ENCODE measurements around the gene MESP1.

The MESP1 gene

DNA sequence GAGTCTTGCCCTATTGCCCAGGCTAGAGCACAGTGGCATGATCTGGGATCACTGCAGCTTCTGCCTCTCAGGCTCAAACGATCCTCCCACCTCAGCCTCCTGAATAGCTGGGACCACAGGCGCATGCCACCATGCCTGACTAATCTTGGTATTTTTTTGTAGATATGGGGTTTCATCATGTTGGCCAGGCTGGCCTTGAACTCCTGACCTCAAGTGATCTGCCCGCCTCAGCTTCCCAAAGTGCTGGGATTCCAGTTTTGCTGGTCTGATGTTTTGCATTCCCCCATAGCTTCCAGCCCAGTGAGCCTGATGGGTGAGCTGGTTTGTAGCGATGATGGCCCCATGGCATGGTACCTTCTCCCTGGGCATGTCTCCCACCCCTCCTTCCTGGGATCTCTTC is 4.7 kb upstream of the MESP1 start:
- Mint-ChIP-seq H3K9me3 (ENCODE audit: low read depth) (no peaks in the 10 kb centered on the region), H3K27me3 (peaks cover 10% of the 10 kb centered on the region), H3K27ac (no peak overlapping the region), H3K4me1 (ENCODE audit: low read depth) (no peaks in the 10 kb centered on the region), H3K36me3 (no peaks in the 10 kb centered on the region), H3K4me3 (no peak overlapping the region)

DNA sequence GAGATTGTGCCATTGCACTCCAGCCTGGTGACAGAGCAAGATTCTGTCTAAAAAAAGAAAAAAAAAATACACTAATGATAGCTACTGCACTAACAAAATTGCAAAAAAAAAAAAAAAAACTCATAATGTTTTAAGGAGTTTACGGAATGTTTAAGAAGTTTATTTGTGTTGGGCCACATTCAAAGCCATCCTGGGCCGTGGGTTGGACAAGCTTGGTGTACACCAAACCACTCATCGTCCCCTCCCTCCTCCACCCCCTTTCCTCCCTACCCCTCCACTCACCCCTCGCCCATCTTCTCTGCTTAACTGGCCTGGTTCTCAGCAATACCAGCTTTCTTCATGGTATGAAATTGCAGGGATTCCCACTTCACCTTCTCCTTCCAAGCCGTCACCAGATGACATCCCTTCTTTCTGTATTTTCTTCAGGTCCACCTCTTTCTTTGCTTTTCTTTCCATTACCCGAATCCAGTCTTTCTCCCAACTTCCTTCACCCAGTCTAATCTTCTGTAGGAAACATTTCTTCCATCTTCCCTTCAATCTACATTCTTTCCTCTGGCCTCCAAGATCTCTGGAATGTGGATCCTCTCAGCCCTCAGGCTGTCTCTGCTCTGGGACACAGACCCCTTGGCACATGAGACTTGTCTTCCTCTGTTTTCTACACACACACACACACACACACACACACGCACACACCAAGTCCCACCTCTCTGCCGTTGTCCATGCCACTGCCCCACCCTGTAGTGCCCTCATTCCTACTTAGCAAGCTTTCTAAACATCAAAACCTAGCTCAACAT is 3.5 kb upstream of the MESP1 start:
- Mint-ChIP-seq H3K4me3 (no peak overlapping the region), H3K9me3 (ENCODE audit: low read depth) (no peaks in the 10 kb centered on the region), H3K27me3 (peaks cover 10% of the 10 kb centered on the region), H3K27ac (no peak overlapping the region), H3K4me1 (ENCODE audit: low read depth) (no peaks in the 10 kb centered on the region), H3K36me3 (no peaks in the 10 kb centered on the region)

DNA sequence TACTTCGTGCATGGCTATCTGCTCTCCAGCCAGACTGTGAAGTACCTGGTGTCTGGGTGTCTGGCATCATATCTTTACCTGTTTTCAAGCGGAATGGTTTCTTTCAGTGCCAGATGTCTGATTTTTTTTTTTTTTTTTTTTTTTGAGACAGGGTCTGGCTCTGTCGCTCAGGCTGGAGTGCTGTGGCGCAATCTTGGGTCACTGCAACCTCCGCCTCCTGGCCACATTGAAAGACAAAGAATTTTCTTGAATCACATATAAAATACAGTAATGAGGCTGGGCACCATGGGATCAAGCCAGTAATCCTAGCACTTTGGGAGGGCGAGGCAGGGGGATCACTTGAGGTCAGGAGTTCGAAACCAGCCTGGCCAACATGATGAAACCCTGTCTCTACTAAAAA is 2.8 kb upstream of the MESP1 start:
- Mint-ChIP-seq H3K36me3 (no peaks in the 10 kb centered on the region), H3K4me3 (no peak overlapping the region), H3K9me3 (ENCODE audit: low read depth) (no peaks in the 10 kb centered on the region)

DNA sequence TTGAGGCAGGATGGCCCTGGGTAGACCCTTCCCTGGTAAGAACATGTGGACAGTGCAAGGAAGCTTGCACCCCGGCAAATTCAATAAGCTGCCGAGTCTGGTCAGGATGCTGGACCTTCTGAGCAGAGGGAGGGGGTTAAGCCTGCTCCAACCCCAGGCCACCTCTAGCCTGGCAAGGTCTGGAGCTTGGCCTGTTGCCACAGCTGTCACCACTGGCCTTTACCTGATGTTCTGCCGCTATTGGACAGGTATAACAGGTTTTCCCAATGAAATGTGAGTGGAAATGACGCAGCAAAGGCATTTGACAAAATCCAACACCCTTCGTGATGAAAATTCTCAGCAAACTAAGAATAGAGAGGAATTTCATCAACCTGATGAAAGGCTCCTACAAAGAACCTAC is 699 bp upstream of the MESP1 start:
- Mint-ChIP-seq H3K4me1 (ENCODE audit: low read depth) (peaks cover 1% of the 10 kb centered on the region), H3K9me3 (ENCODE audit: low read depth) (no peaks in the 10 kb centered on the region), H3K36me3 (no peaks in the 10 kb centered on the region), H3K4me3 (peak overlapping the region; percentile 20), H3K27ac (no peak overlapping the region), H3K27me3 (peaks cover 12% of the 10 kb centered on the region)

More for the DNA sequence above, 2.8 kb upstream of the MESP1 start:
- Mint-ChIP-seq H3K27me3 (peaks cover 9% of the 10 kb centered on the region), H3K27ac (no peak overlapping the region), H3K4me1 (ENCODE audit: low read depth) (peaks cover 1% of the 10 kb centered on the region)

DNA sequence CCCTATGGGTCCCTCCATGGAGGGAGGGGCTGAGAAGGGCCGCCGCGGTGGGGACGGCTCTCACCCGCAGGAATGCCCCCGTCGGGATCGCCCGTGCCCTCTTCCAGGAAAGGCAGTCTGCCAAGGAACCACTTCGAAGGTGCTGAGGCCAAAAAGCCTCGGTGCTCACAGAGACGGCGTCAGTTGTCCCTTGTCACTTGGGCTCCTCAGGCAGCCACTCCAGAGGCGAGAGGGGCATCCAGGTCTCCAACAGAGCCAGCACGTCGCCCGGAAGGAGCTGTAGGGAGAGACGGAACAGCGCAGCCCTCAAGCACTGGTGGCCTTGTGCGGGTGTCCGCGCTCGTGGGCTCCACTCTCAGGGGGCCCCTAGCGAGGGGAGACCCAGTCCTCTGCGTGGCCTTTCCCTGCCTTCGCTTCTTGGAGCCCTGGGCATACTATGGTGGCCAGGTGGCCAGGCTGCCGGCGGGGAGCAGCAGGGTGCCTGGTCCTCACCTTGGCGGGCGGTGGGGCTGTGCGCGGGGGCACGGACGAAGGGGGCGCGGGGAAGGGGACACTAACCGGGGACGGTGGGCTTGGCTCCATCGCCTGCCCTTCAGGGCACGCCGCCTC is 994 bp downstream of the MESP1 start:
- H3K9me3 Mint-ChIP-seq (ENCODE audit: low read depth): no peaks in the 10 kb centered on the region
- H3K4me1 Mint-ChIP-seq (ENCODE audit: low read depth): peaks cover 1% of the 10 kb centered on the region
- no peaks in the 10 kb centered on the region for H3K36me3 Mint-ChIP-seq
- H3K27ac Mint-ChIP-seq: no peak overlapping the region
- peaks cover 10% of the 10 kb centered on the region for H3K27me3 Mint-ChIP-seq
- peak overlapping the region; percentile 81 for H3K4me3 Mint-ChIP-seq

DNA sequence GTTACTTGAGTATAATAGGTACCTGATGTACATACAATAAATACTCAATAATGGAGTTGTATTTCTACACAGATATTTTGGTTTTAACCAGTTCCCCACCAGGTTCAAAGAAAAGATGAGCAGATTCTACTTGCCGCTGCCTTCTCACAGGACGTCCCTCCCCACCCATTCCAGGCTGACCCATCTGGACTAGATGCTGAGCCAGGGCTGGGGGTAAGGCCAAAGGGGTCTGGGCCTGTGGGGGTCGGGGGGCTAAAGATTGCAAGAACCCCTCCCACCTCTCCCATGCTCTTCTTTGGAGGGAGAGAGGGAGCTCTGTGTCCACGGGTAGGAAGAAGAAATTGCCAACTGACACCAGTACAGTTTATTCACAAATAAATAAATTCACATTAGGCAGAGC is 1.5 kb downstream of the MESP1 start:
- Mint-ChIP-seq H3K36me3 (no peaks in the 10 kb centered on the region), H3K27me3 (peaks cover 8% of the 10 kb centered on the region), H3K4me1 (ENCODE audit: low read depth) (peaks cover 1% of the 10 kb centered on the region), H3K4me3 (peak overlapping the region; percentile 81), H3K9me3 (ENCODE audit: low read depth) (no peaks in the 10 kb centered on the region), H3K27ac (no peak overlapping the region)

DNA sequence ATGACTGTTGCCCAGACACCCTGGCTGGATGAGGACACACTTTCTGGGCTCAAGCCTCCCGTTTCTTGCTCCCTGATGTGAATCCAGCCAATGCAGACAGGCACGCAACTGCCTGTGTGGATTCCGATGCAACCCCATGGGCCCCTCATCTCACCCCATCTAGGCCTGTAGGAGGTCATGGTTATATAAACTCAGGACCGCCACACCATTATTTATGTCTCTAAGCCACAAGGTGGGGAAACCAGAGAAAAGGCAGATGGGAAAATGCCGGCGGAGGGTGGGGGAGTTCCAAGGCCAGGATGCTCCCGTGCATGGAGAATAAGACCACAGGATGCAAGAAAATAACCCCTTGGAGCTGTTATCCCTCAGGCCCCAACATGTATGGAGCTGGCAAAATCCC is 2.0 kb downstream of the MESP1 start:
- Mint-ChIP-seq H3K27ac (no peak overlapping the region), H3K9me3 (ENCODE audit: low read depth) (no peaks in the 10 kb centered on the region), H3K27me3 (peaks cover 8% of the 10 kb centered on the region), H3K4me1 (ENCODE audit: low read depth) (peaks cover 1% of the 10 kb centered on the region), H3K36me3 (no peaks in the 10 kb centered on the region), H3K4me3 (peak overlapping the region; percentile 81)

DNA sequence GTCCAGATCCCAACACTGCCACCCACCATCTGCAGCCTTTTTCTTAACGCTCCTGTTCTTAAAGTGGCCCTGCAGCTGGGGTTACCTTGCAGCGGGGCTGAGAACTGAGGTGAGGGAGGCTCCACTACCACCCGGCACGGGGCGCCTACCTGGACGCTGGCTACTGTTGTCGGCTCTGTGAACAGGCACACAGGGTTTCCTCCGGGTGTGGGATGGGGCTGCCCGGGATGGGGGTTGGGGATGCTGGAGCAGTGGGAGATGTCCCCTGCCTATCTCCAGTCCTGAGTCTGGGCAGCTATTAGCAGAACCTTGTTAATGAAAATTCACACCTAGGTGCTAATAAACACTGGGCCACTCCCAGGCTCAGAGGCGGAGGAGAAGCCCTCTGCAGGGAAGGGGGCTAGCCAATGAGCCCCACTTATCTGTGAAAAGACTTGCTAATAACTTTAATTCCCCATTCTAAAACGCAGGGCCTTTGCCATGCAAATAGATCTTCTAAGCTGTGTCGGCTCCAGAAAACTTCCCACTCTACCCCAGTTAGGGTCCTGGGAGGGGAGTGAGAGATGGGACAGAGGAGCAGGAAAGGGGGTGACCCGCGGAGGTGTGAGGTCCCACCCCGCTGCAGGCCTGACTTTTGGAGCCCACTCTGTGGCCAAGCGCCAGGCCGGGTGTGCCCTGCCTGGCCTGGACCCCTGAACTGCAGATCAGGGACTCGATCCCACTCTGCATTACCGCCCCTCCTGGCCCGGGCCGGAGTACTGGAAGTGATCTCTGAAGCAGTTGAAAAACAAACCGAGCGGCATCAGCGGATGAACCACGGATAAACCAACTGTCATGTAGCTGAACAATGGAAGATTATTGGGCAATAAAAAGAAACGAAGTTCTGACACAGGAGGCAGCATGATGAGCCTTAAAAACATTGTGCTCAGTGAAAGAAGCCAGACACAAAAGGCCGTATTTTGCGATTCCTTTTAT is 3.1 kb downstream of the MESP1 start:
- no peaks in the 10 kb centered on the region for H3K36me3 Mint-ChIP-seq
- no peaks in the 10 kb centered on the region for H3K9me3 Mint-ChIP-seq (ENCODE audit: low read depth)
- H3K4me1 Mint-ChIP-seq (ENCODE audit: low read depth): peaks cover 1% of the 10 kb centered on the region
- no peak overlapping the region for H3K4me3 Mint-ChIP-seq
- H3K27ac Mint-ChIP-seq: no peak overlapping the region
- H3K27me3 Mint-ChIP-seq: peaks cover 8% of the 10 kb centered on the region

DNA sequence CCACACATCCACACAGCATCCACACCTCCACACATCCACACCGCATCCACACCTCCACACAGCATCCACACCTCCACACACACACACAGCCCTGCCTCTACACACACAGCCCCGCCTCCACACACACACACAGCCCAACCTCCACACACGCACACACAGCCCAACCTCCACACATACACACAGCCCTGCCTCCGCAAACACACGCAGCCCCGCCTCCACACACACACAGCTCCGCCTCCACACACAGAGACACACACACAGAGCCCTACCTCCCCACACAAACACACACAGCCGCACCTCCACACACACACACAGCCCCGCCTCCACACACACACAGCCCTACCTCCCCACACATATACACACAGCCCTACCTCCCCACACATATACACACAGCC is 4.7 kb downstream of the MESP1 start:
- H3K27ac Mint-ChIP-seq: no peak overlapping the region
- peaks cover 3% of the 10 kb centered on the region for H3K27me3 Mint-ChIP-seq
- no peaks in the 10 kb centered on the region for H3K9me3 Mint-ChIP-seq (ENCODE audit: low read depth)
- no peaks in the 10 kb centered on the region for H3K36me3 Mint-ChIP-seq
- H3K4me3 Mint-ChIP-seq: no peak overlapping the region
- peaks cover 1% of the 10 kb centered on the region for H3K4me1 Mint-ChIP-seq (ENCODE audit: low read depth)

DNA sequence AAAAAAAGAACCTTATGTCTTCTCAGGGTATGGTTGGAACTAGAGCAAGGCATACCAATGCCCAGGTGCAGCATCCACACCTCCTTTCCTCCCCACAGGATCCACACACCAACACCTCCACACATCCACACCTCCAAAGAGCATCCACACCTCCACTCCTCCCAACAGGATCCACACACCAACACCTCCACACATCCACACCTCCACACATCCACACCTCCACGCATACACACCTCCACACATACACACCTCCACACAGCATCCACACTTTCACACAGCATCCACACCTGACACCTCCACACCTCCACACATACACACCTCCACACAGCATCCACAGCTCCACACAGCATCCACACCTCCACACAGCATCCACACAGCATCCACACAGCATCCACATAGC is 5.3 kb downstream of the MESP1 start:
- Mint-ChIP-seq H3K36me3 (no peaks in the 10 kb centered on the region), H3K27ac (no peak overlapping the region), H3K9me3 (ENCODE audit: low read depth) (no peaks in the 10 kb centered on the region), H3K27me3 (peaks cover 3% of the 10 kb centered on the region), H3K4me1 (ENCODE audit: low read depth) (peaks cover 1% of the 10 kb centered on the region), H3K4me3 (no peak overlapping the region)

DNA sequence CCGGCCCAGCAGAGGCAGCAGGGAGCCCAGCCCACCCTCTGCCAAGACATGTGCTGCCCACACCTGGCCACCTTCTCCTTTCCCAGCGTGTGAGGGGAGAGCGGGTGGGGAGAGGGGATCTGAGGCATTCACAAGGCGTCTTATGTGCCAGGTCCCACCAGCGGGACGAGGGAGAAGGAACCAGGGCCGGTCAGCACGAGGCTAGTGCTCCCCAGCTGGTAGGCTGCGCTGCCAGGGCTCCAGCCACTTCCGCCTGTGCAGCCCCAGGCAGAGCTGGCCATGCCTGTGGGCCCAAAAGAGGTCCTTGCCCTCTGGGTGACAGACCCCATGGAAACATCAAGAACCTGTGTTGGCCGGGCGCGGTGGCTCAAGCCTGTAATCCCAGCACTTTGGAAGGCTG is 5.9 kb downstream of the MESP1 start:
- Mint-ChIP-seq H3K27me3 (peaks cover 4% of the 10 kb centered on the region), H3K4me3 (no peak overlapping the region), H3K9me3 (ENCODE audit: low read depth) (no peaks in the 10 kb centered on the region), H3K4me1 (ENCODE audit: low read depth) (peaks cover 2% of the 10 kb centered on the region), H3K36me3 (no peaks in the 10 kb centered on the region), H3K27ac (no peak overlapping the region)

DNA sequence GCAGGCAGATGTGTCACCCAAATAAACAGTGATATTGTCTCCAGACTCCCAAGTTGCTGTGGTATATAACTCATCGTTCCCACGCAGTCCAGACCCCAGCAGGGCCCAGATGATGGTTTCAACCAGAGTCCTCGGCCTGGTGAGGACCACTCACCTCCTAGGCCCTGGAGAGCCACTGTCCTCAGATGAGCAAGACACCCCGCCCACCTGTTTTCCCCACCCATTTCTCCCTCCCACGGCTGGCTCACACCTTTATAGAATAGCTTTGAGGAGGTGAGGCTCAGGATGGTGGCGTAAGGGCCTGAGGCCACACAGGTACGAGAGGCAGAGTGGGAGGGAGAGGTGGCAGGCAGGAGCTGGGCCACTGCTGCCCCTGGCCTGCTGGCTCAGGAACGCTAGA is 7.5 kb downstream of the MESP1 start:
- Mint-ChIP-seq H3K4me3 (no peak overlapping the region), H3K27me3 (peaks cover 4% of the 10 kb centered on the region), H3K9me3 (ENCODE audit: low read depth) (no peaks in the 10 kb centered on the region), H3K36me3 (no peaks in the 10 kb centered on the region), H3K27ac (no peak overlapping the region), H3K4me1 (ENCODE audit: low read depth) (peaks cover 2% of the 10 kb centered on the region)

DNA sequence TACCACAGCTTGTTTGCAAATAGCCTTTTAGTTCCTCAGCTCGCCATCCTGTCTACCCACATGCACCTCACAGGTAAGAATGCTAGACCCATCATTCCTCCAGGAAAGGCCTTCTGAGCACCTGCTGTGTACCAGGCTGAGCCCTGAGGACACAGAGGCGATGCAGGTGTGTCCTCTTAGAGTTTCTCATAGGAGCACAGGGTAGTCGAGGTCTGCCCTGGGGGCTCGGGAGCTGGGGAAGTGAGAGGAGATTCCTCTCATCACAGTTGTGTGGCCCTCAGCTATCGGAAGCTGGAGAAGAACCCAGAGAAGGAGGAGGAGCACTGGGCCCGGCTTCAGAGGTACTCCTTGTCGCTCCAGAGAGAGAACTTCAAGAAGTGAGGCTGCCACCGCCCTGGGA is 8.0 kb downstream of the MESP1 start:
- H3K4me1 Mint-ChIP-seq (ENCODE audit: low read depth): peaks cover 2% of the 10 kb centered on the region
- no peaks in the 10 kb centered on the region for H3K9me3 Mint-ChIP-seq (ENCODE audit: low read depth)
- no peaks in the 10 kb centered on the region for H3K36me3 Mint-ChIP-seq
- peaks cover 1% of the 10 kb centered on the region for H3K27me3 Mint-ChIP-seq
- no peak overlapping the region for H3K4me3 Mint-ChIP-seq
- H3K27ac Mint-ChIP-seq: no peak overlapping the region

DNA sequence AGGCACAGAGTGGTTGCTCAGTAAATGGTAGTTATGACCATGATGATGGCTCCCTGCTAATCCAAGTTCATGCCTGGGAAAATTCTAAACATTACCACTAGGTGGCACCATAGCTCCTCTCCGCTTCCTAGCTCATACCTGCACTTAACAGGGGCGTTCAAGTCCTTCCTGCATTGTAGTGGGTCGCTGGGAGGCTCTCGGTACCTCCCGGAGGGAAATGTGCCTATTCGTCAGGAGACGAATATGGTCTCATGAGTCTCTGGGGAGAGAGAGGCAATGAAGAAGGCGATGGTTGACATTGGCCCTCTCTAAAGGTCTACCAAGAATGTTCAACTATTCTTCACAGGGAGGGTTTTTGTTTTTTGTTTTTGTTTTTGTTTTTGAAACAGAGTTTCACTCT is 10.9 kb downstream of the MESP1 start:
- no peak overlapping the region for H3K27ac Mint-ChIP-seq
- H3K4me1 Mint-ChIP-seq (ENCODE audit: low read depth): peaks cover 2% of the 10 kb centered on the region
- no peaks in the 10 kb centered on the region for H3K36me3 Mint-ChIP-seq
- H3K27me3 Mint-ChIP-seq: peaks cover 7% of the 10 kb centered on the region
- H3K4me3 Mint-ChIP-seq: no peak overlapping the region
- H3K9me3 Mint-ChIP-seq (ENCODE audit: low read depth): no peaks in the 10 kb centered on the region

DNA sequence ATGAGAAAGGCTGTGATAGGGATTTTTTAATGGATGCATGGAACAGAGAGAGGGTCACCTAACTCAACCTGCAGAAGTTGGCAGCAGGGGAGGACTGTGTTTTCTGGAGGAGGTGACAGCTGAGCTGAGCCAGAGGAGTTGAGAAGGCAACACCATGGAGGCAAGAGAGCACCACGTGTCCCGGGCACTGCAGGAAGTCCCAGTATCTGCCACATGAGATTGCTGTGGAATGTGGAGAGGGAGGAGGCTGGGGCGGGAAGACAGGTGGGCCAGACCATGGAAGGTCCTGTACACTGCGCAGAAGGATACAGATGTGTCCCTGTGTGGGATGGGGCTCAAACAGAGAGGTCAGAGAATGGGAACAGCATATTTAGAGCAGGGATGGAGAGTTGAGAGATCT is 15.3 kb downstream of the MESP1 start:
- Mint-ChIP-seq H3K36me3 (no peaks in the 10 kb centered on the region), H3K4me3 (no peak overlapping the region), H3K9me3 (ENCODE audit: low read depth) (no peaks in the 10 kb centered on the region), H3K27ac (no peak overlapping the region), H3K27me3 (peaks cover 7% of the 10 kb centered on the region), H3K4me1 (ENCODE audit: low read depth) (peaks cover 2% of the 10 kb centered on the region)

All from activated naive CD8-positive, alpha-beta T cell (primary cell).